Breast epithelium (tissue), 4 donors: Measurements from ENCODE around the gene ARHGEF26. TPM values are rescaled to one million over a fixed set of nuclear protein-coding genes. Genes with fewer than 3 reads are reported as not detected.

ENCODE experiments used
- DNase-seq, 2 donors: peaks; one replicate each; pipeline ENCODE4 v3.0.0-alpha.2; 2019; ENCODE audit warnings: low spot score in 2 of 2
- H3K27ac ChIP-seq, 2 donors: fragments of 200-600 bp; sonication (generic) in 1 of 2; one replicate each; pipeline ENCODE4 v1.5.1; 2016 to 2019; ENCODE audit warnings: mild to moderate bottlenecking in 1 of 2
- H3K27me3 ChIP-seq, 2 donors: fragments of 200-600 bp; sonication (generic) in 1 of 2; one replicate each; pipeline versions ENCODE4 v1.5.1 to v1.6.0; 2017 to 2019; ENCODE audit warnings: control low read depth in 1 of 2, mild to moderate bottlenecking in 1 of 2
- H3K36me3 ChIP-seq: fragments of 200-600 bp; one replicate; pipeline ENCODE4 v1.5.1; 2019
- H3K4me1 ChIP-seq, 2 donors: fragments of 200-600 bp; sonication (generic); one replicate each; pipeline ENCODE4 v1.5.1; 2016 to 2019; ENCODE audit warnings: control low read depth in 1 of 2
- H3K4me3 ChIP-seq, 3 donors: fragments of 200-600 bp; sonication (generic); 1 replicate in 2 of 3; 2 replicates in 1 of 3; pipeline ENCODE4 v1.5.1; 2016 to 2019; ENCODE audit warnings: mild to moderate bottlenecking in 3 of 3, moderate library complexity in 2 of 3
- H3K9me3 ChIP-seq, 2 donors: fragments of 200-600 bp; sonication (generic) in 1 of 2; one replicate each; pipeline ENCODE4 v1.5.1; 2016 to 2019; ENCODE audit warnings: control low read depth in 1 of 2
- CTCF ChIP-seq, 3 donors: fragments of 450-650 bp; IDR thresholded peaks; one replicate each; pipeline ENCODE4 v1.5.1; 2016 to 2017; ENCODE audit warnings: antibody characterized with exemption in 3 of 3, mild to moderate bottlenecking in 3 of 3, moderate library complexity in 3 of 3
- POLR2A ChIP-seq: fragments of 450-650 bp; IDR thresholded peaks from one replicate; pipeline ENCODE4 v1.6.1; 2016; ENCODE audit warnings: antibody characterized with exemption, mild to moderate bottlenecking, moderate library complexity
- POLR2AphosphoS5 ChIP-seq, 3 donors: sonication (generic); formaldehyde crosslinking; IDR thresholded peaks; one replicate each; pipeline ENCODE4 v1.6.1; 2017; ENCODE audit warnings: antibody characterized with exemption in 3 of 3
- intact Hi-C: fragments of 100-400 bp; cut with DNase I; formaldehyde crosslinking; loops from one replicate; pipeline ENCODE4 v1.15.1; 2023; ENCODE audit warnings: low total_unique reads
- total RNA-seq, 3 donors: library from RNA; depleted of rRNA; stranded (reverse); fragments of >200 nt; gene quantifications; one replicate each; pipeline ENCODE4 v1.1.0, GENCODE V29; 2016

ARHGEF26 gene
- total RNA-seq, 3 donors from 2014 or later = 16.7 to 20.2 (median 19.8) TPM

GRCh38 chr3:154229217-154229590 is 108.0 kb downstream of the ARHGEF26 start:
- no peak for DNase-seq
- H3K27me3 ChIP-seq = no peaks in the 10 kb centered on the region
- H3K9me3 ChIP-seq = no peaks in the 10 kb centered on the region
- TF ChIP-seq POLR2A (no peak), POLR2AphosphoS5 (IDR thresholded peaks at IDR 0.05) (no peak), CTCF (IDR thresholded peaks at IDR 0.05) (no peak)
- no peaks in the 10 kb centered on the region for H3K4me1 ChIP-seq
- H3K27ac ChIP-seq = no peak overlapping the region
- H3K36me3 ChIP-seq = no peaks in the 10 kb centered on the region
- H3K4me3 ChIP-seq = no peak overlapping the region
- intact Hi-C loops = no loop called here

- Histone ChIP-seq H3K9me3 (no peaks in the 10 kb centered on the region), H3K4me3 (no peak overlapping the region), H3K27me3 (no peaks in the 10 kb centered on the region), H3K27ac (no peak overlapping the region), H3K36me3 (no peaks in the 10 kb centered on the region), H3K4me1 (no peaks in the 10 kb centered on the region)
- no peak for TF ChIP-seq POLR2AphosphoS5 (IDR thresholded peaks at IDR 0.05)
- TF ChIP-seq CTCF (IDR thresholded peaks at IDR 0.05) = no peak
- TF ChIP-seq POLR2A = no peak
- DNase-seq = no peak
- intact Hi-C loops = no loop called here
Observed at GRCh38 chr3:154235330-154235729, 114.1 kb downstream of the ARHGEF26 start.

GRCh38 chr3:154236331-154236730 is 115.1 kb downstream of the ARHGEF26 start:
- intact Hi-C loops = no loop called here
- Histone ChIP-seq H3K4me3 (no peak overlapping the region), H3K27me3 (no peaks in the 10 kb centered on the region), H3K27ac (no peak overlapping the region), H3K36me3 (no peaks in the 10 kb centered on the region), H3K9me3 (no peaks in the 10 kb centered on the region), H3K4me1 (no peaks in the 10 kb centered on the region)
- TF ChIP-seq CTCF (IDR thresholded peaks at IDR 0.05) (no peak), POLR2AphosphoS5 (IDR thresholded peaks at IDR 0.05) (no peak), POLR2A (no peak)
- no peak for DNase-seq

- Histone ChIP-seq H3K27ac (no peak overlapping the region), H3K4me1 (no peaks in the 10 kb centered on the region), H3K4me3 (no peak overlapping the region), H3K27me3 (no peaks in the 10 kb centered on the region), H3K9me3 (no peaks in the 10 kb centered on the region), H3K36me3 (no peaks in the 10 kb centered on the region)
- TF ChIP-seq CTCF (IDR thresholded peaks at IDR 0.05) = no peak
- no peak for TF ChIP-seq POLR2A
- no peak for TF ChIP-seq POLR2AphosphoS5 (IDR thresholded peaks at IDR 0.05)
- DNase-seq = no peak
- intact Hi-C loops = no loop called here
Observed at GRCh38 chr3:154240235-154240634, 119.0 kb downstream of the ARHGEF26 start.

GRCh38 chr3:154241496-154241895 is 120.3 kb downstream of the ARHGEF26 start:
- TF ChIP-seq CTCF (IDR thresholded peaks at IDR 0.05) (no peak), POLR2A (no peak), POLR2AphosphoS5 (IDR thresholded peaks at IDR 0.05) (no peak)
- H3K4me1 ChIP-seq = no peaks in the 10 kb centered on the region
- intact Hi-C loops = no loop called here
- DNase-seq = no peak
- H3K27me3 ChIP-seq = no peaks in the 10 kb centered on the region
- H3K4me3 ChIP-seq = no peak overlapping the region
- H3K9me3 ChIP-seq = no peaks in the 10 kb centered on the region
- no peaks in the 10 kb centered on the region for H3K36me3 ChIP-seq
- no peak overlapping the region for H3K27ac ChIP-seq
